PFSK-1 (cell line): ENCODE measurements around the gene SLC2A13.

Experiments used
- FOXP2 ChIP-seq: optimal IDR thresholded peaks from 2 replicates; pipeline ENCODE3; 2011; ENCODE audit warnings: borderline replicate concordance, control low read depth, inconsistent platforms; ENCODE audit not compliant: insufficient read depth; ENCODE audit errors: extremely low read length, extremely low read depth
- POLR2AphosphoS5 ChIP-seq: IDR thresholded peaks from 2 replicates; pipeline ENCODE4 v1.6.1; 2012; ENCODE audit warnings: low read depth, mild to moderate bottlenecking, control low read depth, low read length, moderate library complexity
- REST ChIP-seq, 2 experiments: IDR thresholded peaks; 2 replicates each; pipeline versions ENCODE4 v1.6.1 to v1.8.0; 2011 to 2012; ENCODE audit warnings: low read depth in 2 of 2, low read length in 2 of 2, control low read depth in 1 of 2, inconsistent platforms in 1 of 2, mild to moderate bottlenecking in 1 of 2, moderate library complexity in 1 of 2; ENCODE audit not compliant: insufficient read depth in 1 of 2
- SIN3A ChIP-seq: IDR thresholded peaks from 2 replicates; pipeline ENCODE4 v1.6.1; 2012; ENCODE audit warnings: mild to moderate bottlenecking, low read length, moderate library complexity, borderline replicate concordance; ENCODE audit not compliant: insufficient read depth
- TAF1 ChIP-seq: IDR thresholded peaks from 2 replicates; pipeline ENCODE4 v1.6.1; 2012; ENCODE audit warnings: low read length, control low read depth, borderline replicate concordance; ENCODE audit not compliant: insufficient read depth

- no peak for TF ChIP-seq REST (IDR thresholded peaks at IDR 0.05; ENCODE audit: insufficient read depth in 1 of 2, low read depth in 2 of 2, low read length in 2 of 2)
- no peak for TF ChIP-seq SIN3A
- TF ChIP-seq POLR2AphosphoS5, result no peak
- TF ChIP-seq TAF1, result no peak
- no peak for TF ChIP-seq FOXP2
These were observed 221.2 kb downstream of the SLC2A13 start for GRCh38 chr12:39884616-39885125.
